GM10248 (cell line): ENCODE measurements around the gene MPL.

Experiments used
- CTCF ChIA-PET: fragments of 300-600 bp; sonication (Branson Sonifier 250); formaldehyde crosslinking; extraction: SDS; loops from one replicate; lab custom pipeline; 2021; ENCODE audit warnings: antibody characterized with exemption; lab: Yijun Ruan, JAX
- POLR2A ChIA-PET: fragments of 350-650 bp; sonication (Branson Sonifier 250); formaldehyde crosslinking; extraction: SDS; loops from one replicate; lab custom pipeline; 2020; ENCODE audit warnings: antibody characterized with exemption; lab: Yijun Ruan, JAX
- DNase-seq: peaks from one replicate; pipeline ENCODE4 v3.0.0; 2012; ENCODE audit errors: extremely low spot score
- CTCF ChIP-seq: IDR thresholded peaks from 2 replicates; pipeline ENCODE4 v1.5.1; 2012; ENCODE audit warnings: mild to moderate bottlenecking, low read depth; ENCODE audit errors: extremely low read depth, missing control alignments, control extremely low read depth

MPL gene

GRCh38 chr1:43321331-43321891 is 16.2 kb upstream of the MPL start:
- DNase-seq: no peak
- ChIA-PET CTCF (interaction anchor here (1.7 to 1.9 kb wide), 2 partner anchors 8 to 13 kb away, joined by 5 read pairs; no protein-coding TSS in a partner anchor), POLR2A (no interaction called here)

GRCh38 chr1:43322506-43322905 is 15.1 kb upstream of the MPL start:
- POLR2A ChIA-PET: no interaction called here
- no peak for TF ChIP-seq CTCF
- CTCF ChIA-PET: no interaction called here
- DNase-seq: no peak

More at GRCh38 chr1:43321331-43321891, 16.2 kb upstream of the MPL start:
- no peak for TF ChIP-seq CTCF

GRCh38 chr1:43324810-43325209 is 12.8 kb upstream of the MPL start:
- no peak for DNase-seq
- no peak for TF ChIP-seq CTCF
- ChIA-PET POLR2A (no interaction called here), CTCF (no interaction called here)

GRCh38 chr1:43325381-43325780 is 12.2 kb upstream of the MPL start:
- ChIA-PET CTCF (no interaction called here), POLR2A (no interaction called here)
- DNase-seq: no peak
- no peak for TF ChIP-seq CTCF

GRCh38 chr1:43327549-43328292 is 9.9 kb upstream of the MPL start:
- ChIA-PET POLR2A (no interaction called here), CTCF (no interaction called here)
- DNase-seq: no peak
- TF ChIP-seq CTCF: no peak

- peak; percentile 77 for DNase-seq
- ChIA-PET CTCF (interaction anchor here (1.2 to 1.4 kb wide), 2 partner anchors 9 to 103 kb away, joined by 3 to 7 read pairs; no protein-coding TSS in a partner anchor), POLR2A (interaction anchor here (0.6 kb wide), 1 partner anchor 40 kb away, joined by 7 read pairs; no protein-coding TSS in a partner anchor)
- TF ChIP-seq CTCF: no peak
Observed at GRCh38 chr1:43329995-43330751, 7.4 kb upstream of the MPL start.
